ENCODE results near the gene TH.

DNA sequence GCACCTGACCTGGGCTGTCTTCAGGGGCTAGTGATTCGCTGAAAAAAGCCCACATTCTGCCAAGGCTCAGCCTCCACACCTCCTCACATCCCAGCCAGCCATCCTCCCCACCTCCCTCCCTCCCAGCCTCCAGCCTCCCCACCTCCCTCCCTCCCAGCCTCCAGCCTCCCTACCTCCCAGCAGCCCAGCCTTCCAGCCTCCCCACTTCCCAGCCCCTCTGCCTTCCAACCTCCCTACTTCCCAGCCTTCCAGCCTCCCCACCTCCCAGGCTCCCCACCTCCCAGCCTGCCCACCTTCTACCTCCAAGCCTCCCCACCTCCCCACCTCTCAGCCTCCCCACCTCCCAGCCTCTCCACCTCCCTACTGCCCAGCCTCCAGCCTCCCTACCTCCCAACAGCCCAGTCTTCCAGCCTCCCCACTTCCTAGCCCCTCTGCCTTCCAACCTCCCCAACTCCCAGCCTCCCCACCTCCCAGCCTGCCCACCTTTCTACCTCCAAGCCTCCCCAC, 33.7 kb upstream of the TH start:
- no peak for TF ChIP-seq CTCF (IDR thresholded peaks at IDR 0.05)
- no peak for TF ChIP-seq POLR2A (IDR thresholded peaks at IDR 0.05)
